Testis (tissue), 3 donors: Measurements from ENCODE around the gene EIF5B. TPM values are rescaled to one million over a fixed set of nuclear protein-coding genes. Genes with fewer than 3 reads are reported as not detected.

Source experiments
- DNase-seq: peaks from one replicate; pipeline ENCODE4 v3.0.0-alpha.2; 2019
- H3K27ac ChIP-seq, 2 donors: fragments of 200-600 bp; sonication (generic); one replicate each; pipeline ENCODE4 v1.5.1; 2019
- H3K27me3 ChIP-seq: fragments of 200-600 bp; sonication (generic); one replicate; pipeline ENCODE4 v1.5.1; 2019
- H3K36me3 ChIP-seq: fragments of 200-600 bp; sonication (generic); one replicate; pipeline ENCODE4 v1.5.1; 2017; ENCODE audit warnings: low read depth; ENCODE audit errors: missing control alignments
- H3K4me1 ChIP-seq: fragments of 200-600 bp; sonication (generic); one replicate; pipeline ENCODE4 v1.5.1; 2019
- H3K4me3 ChIP-seq, 2 donors: fragments of 200-600 bp; sonication (generic); one replicate each; pipeline ENCODE4 v1.5.1; 2017 to 2019
- H3K9me3 ChIP-seq: fragments of 200-600 bp; sonication (generic); one replicate; pipeline ENCODE4 v1.5.1; 2017
- CTCF ChIP-seq, 3 experiments: fragments of 450-650 bp in 2 of 3; fragments of 200-600 bp in 1 of 3; sonication (generic) in 1 of 3; IDR thresholded peaks; one replicate each; pipeline ENCODE4 v1.5.1; 2016 to 2019; ENCODE audit warnings: antibody characterized with exemption in 3 of 3, mild to moderate bottlenecking in 2 of 3, moderate library complexity in 1 of 3
- POLR2A ChIP-seq: fragments of 450-650 bp; IDR thresholded peaks from one replicate; pipeline ENCODE4 v1.6.1; 2017; ENCODE audit warnings: antibody characterized with exemption, mild to moderate bottlenecking, moderate library complexity
- WGBS, 2 donors: methylation state at CpG; one replicate each; pipeline ENCODE4 v1.1.5; 2018; 5-methylcytosine and 5-hydroxymethylcytosine counted together
- intact Hi-C: fragments of 100-400 bp; cut with DNase I; formaldehyde crosslinking; loops from one replicate; pipeline ENCODE4 v1.15.1; 2023; ENCODE audit warnings: low total_unique reads
- polyA plus RNA-seq: library from polyadenylated mRNA; stranded (reverse); fragments of 350-450 nt; fragmentation: Illumina TruSeq; extraction: RNeasy Lipid Tissue Mini Kit (QIAGEN cat#74804); gene quantifications from one replicate; pipeline ENCODE4 v1.2.3, GENCODE V29; 2014; ENCODE audit warnings: low read depth, low replicate concordance; ENCODE audit not compliant: insufficient read depth
- total RNA-seq, 2 donors: library from RNA; depleted of rRNA; stranded (reverse); fragments of >200 nt; gene quantifications; one replicate each; pipeline ENCODE4 v1.2.3, GENCODE V29; 2016

The EIF5B gene
- total and polyA plus RNA-seq, 3 donors from 2014 or later: 12.2 to 66.8 (median 38.1) TPM

- no peak for DNase-seq
- no peaks in the 10 kb centered on the region for H3K36me3 ChIP-seq
- H3K9me3 ChIP-seq: no peaks in the 10 kb centered on the region
- H3K27me3 ChIP-seq: no peaks in the 10 kb centered on the region
- TF ChIP-seq POLR2A (no peak), CTCF (IDR thresholded peaks at IDR 0.05) (no peak)
- WGBS, 2 donors: 79 to 82% methylated on average over 8 of the region's 8 CpGs
- intact Hi-C loops: no loop called here
- no peak overlapping the region for H3K4me3 ChIP-seq
- H3K27ac ChIP-seq: no peak overlapping the region
- no peaks in the 10 kb centered on the region for H3K4me1 ChIP-seq
Measured at GRCh38 chr2:99404039-99404796, 67.0 kb downstream of the EIF5B start.

GRCh38 chr2:99404797-99405669, 67.8 kb downstream of the EIF5B start:
- H3K27me3 ChIP-seq: no peaks in the 10 kb centered on the region
- H3K27ac ChIP-seq: no peak overlapping the region
- TF ChIP-seq CTCF (IDR thresholded peaks at IDR 0.05) (no peak), POLR2A (no peak)
- 70 to 84% methylated on average over 5 of the region's 5 CpGs for WGBS, 2 donors
- H3K9me3 ChIP-seq: no peaks in the 10 kb centered on the region
- DNase-seq: no peak
- H3K4me3 ChIP-seq: no peak overlapping the region
- no peaks in the 10 kb centered on the region for H3K36me3 ChIP-seq
- H3K4me1 ChIP-seq: no peaks in the 10 kb centered on the region
- intact Hi-C loops: no loop called here

GRCh38 chr2:99406137-99406536, 68.9 kb downstream of the EIF5B start:
- Histone ChIP-seq H3K27me3 (no peaks in the 10 kb centered on the region), H3K4me3 (no peak overlapping the region), H3K36me3 (no peaks in the 10 kb centered on the region), H3K4me1 (no peaks in the 10 kb centered on the region), H3K27ac (no peak overlapping the region), H3K9me3 (no peaks in the 10 kb centered on the region)
- TF ChIP-seq CTCF (IDR thresholded peaks at IDR 0.05) (no peak), POLR2A (no peak)
- DNase-seq: no peak
- 91 to 95% methylated on average over 6 of the region's 6 CpGs for WGBS, 2 donors
- intact Hi-C loops: no loop called here

- H3K27me3 ChIP-seq: no peaks in the 10 kb centered on the region
- DNase-seq: no peak
- H3K4me1 ChIP-seq: no peaks in the 10 kb centered on the region
- intact Hi-C loops: no loop called here
- 79 to 81% methylated on average over 4 of the region's 4 CpGs for WGBS, 2 donors
- no peaks in the 10 kb centered on the region for H3K9me3 ChIP-seq
- no peaks in the 10 kb centered on the region for H3K36me3 ChIP-seq
- TF ChIP-seq POLR2A (no peak), CTCF (IDR thresholded peaks at IDR 0.05) (no peak)
- H3K4me3 ChIP-seq: no peak overlapping the region
- H3K27ac ChIP-seq: no peak overlapping the region
Measured at GRCh38 chr2:99410276-99410675, 73.1 kb downstream of the EIF5B start.
